Right renal cortex interstitium (tissue), 3 donors: ENCODE results near the gene DNAH9. TPM values are rescaled to one million over a fixed set of nuclear protein-coding genes. Genes with fewer than 3 reads are reported as not detected.

ENCODE experiments used
- DNase-seq, 3 donors: peaks; one replicate each; pipeline ENCODE4 v3.0.0-alpha.2; 2013; ENCODE audit warnings: low read depth in 3 of 3, low spot score in 2 of 3
- polyA plus RNA-seq, 3 donors: library from polyadenylated mRNA; unstranded; fragments of 120-200 nt; gene quantifications; one replicate each; pipeline ENCODE4 v1.2.1, GENCODE V29; 2013; ENCODE audit not compliant: insufficient read length in 3 of 3

Gene DNAH9, protein sequence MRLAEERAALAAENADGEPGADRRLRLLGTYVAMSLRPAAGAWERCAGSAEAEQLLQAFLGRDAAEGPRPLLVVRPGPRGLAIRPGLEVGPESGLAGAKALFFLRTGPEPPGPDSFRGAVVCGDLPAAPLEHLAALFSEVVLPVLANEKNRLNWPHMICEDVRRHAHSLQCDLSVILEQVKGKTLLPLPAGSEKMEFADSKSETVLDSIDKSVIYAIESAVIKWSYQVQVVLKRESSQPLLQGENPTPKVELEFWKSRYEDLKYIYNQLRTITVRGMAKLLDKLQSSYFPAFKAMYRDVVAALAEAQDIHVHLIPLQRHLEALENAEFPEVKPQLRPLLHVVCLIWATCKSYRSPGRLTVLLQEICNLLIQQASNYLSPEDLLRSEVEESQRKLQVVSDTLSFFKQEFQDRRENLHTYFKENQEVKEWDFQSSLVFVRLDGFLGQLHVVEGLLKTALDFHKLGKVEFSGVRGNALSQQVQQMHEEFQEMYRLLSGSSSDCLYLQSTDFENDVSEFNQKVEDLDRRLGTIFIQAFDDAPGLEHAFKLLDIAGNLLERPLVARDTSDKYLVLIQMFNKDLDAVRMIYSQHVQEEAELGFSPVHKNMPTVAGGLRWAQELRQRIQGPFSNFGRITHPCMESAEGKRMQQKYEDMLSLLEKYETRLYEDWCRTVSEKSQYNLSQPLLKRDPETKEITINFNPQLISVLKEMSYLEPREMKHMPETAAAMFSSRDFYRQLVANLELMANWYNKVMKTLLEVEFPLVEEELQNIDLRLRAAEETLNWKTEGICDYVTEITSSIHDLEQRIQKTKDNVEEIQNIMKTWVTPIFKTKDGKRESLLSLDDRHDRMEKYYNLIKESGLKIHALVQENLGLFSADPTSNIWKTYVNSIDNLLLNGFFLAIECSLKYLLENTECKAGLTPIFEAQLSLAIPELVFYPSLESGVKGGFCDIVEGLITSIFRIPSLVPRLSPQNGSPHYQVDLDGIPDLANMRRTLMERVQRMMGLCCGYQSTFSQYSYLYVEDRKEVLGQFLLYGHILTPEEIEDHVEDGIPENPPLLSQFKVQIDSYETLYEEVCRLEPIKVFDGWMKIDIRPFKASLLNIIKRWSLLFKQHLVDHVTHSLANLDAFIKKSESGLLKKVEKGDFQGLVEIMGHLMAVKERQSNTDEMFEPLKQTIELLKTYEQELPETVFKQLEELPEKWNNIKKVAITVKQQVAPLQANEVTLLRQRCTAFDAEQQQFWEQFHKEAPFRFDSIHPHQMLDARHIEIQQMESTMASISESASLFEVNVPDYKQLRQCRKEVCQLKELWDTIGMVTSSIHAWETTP (N-terminal part only)
- polyA plus RNA-seq: 10 to 100 TPM in 1 of 3 donors, 1 to 10 TPM in 2; 4.1 to 13.1 (median 4.7) TPM

DNA sequence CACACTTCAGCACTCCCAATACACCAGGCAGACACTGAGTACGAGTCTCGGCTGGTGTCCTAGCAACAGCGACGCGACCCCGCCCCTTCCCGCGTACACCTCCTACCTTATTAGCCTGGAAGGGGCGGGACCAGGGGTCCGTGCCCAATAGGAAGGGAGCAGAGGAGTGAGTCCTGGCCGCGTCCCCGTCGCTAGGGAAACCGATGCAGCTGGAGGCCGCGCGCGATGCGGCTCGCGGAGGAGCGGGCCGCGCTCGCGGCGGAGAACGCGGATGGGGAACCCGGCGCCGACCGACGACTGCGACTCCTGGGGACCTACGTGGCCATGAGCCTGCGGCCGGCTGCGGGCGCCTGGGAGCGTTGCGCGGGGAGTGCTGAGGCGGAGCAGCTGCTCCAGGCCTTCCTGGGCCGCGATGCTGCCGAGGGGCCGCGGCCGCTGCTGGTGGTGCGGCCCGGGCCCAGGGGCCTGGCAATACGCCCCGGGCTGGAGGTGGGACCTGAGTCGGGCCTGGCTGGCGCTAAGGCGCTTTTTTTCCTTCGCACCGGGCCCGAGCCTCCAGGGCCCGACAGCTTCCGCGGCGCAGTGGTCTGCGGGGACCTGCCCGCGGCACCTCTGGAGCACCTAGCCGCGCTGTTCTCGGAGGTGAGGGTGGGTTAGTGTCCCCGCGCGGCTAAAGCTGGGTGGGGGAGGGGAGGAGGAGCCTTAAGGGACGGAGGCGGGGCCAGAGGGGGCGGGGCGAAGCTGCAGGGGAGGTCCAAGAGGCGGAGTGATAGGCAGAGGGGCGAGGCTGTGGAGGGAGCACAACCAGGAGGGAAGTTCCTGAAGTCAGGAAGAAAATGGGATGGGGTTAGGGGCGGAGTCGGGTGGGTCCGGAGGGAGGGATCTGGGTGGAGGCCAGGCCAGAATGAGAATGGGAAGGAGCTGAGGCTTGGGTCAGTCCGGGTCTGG lies at the start of gene DNAH9:
Gene DNAH9, plus strand, starts transcription at position 197 of the 948 bp plus-strand sequence. Its CDS starts 29 bp downstream, at position 226.
- DNase-seq: peak; percentile 84 to 93 (median 89)

- no peak for DNase-seq
Observed at GRCh38 chr17:11550431-11550830, 47.8 kb upstream of the DNAH9 start.

DNA sequence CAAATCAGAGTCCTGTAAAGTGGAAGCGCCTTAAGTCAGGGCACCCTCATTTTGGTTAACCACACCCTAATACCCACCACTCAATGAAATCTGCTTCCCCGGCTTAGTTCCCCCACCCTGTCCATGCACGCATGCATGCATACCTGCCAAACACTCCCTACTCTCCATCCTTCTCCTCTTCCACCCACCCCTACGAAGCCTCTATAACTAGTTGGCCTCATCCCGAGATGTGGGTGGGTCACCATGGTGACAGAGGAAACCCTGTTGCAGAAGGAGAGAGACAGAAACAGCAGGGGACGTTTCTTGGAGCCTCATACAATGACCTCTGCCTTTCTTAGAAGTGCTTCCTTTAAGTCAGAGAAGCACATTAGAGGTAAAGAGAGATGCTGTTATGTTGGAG lies 46.8 kb upstream of the DNAH9 start:
- DNase-seq: no peak

- DNase-seq: no peak
Observed at GRCh38 chr17:11553135-11553534, 45.1 kb upstream of the DNAH9 start.

DNA sequence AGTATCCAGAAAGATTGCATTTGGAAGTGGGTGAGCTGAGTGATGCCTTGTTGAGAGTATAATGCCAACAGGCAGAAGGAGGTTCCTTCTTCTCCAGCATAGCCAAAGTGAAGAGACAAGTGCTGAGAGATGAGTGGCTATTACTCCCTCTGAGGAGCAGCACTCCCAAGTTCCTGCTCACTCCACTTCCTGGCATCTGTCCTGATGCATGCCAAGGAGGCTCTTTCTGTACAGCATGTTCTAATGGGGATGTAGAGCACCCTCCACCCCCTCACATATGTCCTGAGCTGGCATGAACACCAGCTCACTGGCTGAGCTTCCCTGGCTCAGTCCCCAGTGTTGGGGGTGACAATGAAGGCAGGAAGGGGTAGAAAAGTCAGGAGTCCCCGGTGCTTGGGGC lies 44.2 kb upstream of the DNAH9 start:
- DNase-seq: no peak

- no peak for DNase-seq
Observed at GRCh38 chr17:11554542-11554941, 43.7 kb upstream of the DNAH9 start.

GRCh38 chr17:11555530-11555929 lies 42.7 kb upstream of the DNAH9 start:
- no peak for DNase-seq

GRCh38 chr17:11557727-11558452 lies 40.4 kb upstream of the DNAH9 start:
- no peak for DNase-seq

GRCh38 chr17:11558681-11559234 lies 39.5 kb upstream of the DNAH9 start:
- no peak for DNase-seq

- DNase-seq: no peak
Observed at GRCh38 chr17:11559601-11560000, 38.7 kb upstream of the DNAH9 start.

DNA sequence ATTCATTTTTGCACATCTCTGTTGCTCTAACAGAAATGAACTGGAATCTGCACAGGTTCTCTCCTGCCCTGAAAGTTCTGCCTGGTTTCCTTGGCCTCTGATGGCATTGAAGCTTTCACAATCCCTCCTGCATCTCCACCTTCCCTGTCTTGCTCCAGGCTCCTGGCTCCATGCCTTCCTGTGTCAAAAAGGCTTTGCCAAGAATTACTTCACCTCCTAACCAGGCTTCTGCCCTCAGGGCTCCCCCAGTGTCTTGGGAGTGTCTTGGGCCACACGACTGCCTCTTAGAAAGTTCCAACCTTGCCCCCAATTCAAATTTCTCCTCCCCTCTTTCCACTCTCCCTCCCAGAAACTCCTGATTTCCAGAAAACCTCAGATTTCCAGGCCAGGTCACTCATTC lies 37.0 kb upstream of the DNAH9 start:
- DNase-seq: no peak

GRCh38 chr17:11561702-11562101 lies 36.6 kb upstream of the DNAH9 start:
- DNase-seq: no peak

GRCh38 chr17:11564589-11565380 lies 33.5 kb upstream of the DNAH9 start:
- no peak for DNase-seq

- no peak for DNase-seq
Observed at GRCh38 chr17:11565591-11565990, 32.7 kb upstream of the DNAH9 start.

DNA sequence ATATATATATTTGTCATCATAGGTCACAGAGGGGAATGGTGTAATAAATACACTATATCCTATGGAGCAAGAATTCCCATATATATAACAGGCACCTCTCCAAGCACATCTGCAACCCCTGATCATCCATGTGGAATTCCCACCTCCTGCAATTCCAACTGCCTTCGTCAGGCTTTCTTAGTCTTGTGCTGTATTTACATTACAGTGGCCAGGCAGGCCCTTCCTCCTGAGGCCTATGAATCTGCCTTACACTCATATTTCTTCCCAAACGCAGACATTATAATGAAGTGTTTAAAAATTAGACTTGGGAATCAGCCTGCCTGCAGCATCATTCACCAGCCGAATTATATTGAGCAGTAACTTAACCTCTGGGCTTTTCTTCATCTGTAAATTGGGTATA lies 19.3 kb upstream of the DNAH9 start:
- DNase-seq: no peak

DNA sequence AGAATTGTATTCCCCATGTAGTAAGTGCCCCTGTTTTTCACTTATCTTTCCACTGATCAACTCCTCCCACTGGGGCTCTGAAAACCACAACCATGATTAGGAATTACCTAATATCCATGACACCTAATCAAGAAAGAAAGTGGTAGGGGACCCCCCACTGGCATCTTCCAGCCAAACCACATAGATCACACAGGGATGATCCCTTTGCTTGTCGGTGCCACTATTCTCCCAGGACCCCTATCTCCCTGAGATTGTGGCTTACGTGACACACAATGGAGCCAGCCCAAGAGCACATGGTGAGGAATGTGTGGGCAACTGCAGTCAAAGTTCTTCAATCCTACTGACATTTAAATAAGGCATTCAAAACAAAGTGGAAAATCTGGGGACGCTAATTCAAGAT lies 17.6 kb upstream of the DNAH9 start:
- DNase-seq: no peak

GRCh38 chr17:11582217-11582616 lies 16.1 kb upstream of the DNAH9 start:
- DNase-seq: no peak
